HepG2 (cell line): ENCODE data around the gene ABI3. TPM values are rescaled to one million over a fixed set of nuclear protein-coding genes. Genes with fewer than 3 reads are reported as not detected.

Experiments used
- CBX1 ChIP-seq: IDR thresholded peaks from one replicate; pipeline ENCODE4 v1.6.1; 2016; ENCODE audit warnings: antibody characterized with exemption, low read depth
- CC2D1A ChIP-seq: sonication (generic); formaldehyde crosslinking; IDR thresholded peaks from 2 replicates; pipeline ENCODE4 v1.8.1; 2023; ENCODE audit warnings: mild to moderate bottlenecking, missing genetic modification reagents
- ELF3 ChIP-seq: IDR thresholded peaks from 2 replicates; pipeline ENCODE4 v1.6.1; 2016; ENCODE audit warnings: missing genetic modification reagents, missing compliant biosample characterization
- GATAD2A ChIP-seq: IDR thresholded peaks from 2 replicates; pipeline ENCODE4 v1.6.1; 2016
- JUN ChIP-seq: sonication (generic); formaldehyde crosslinking; IDR thresholded peaks from 2 replicates; pipeline ENCODE4 v1.4.0; 2020; ENCODE audit warnings: mild to moderate bottlenecking, missing genetic modification reagents
- NBN ChIP-seq: fragments of 450-650 bp; conservative IDR thresholded peaks from 2 replicates; pipeline ENCODE4 v1.6.1; 2017
- NFE2 ChIP-seq: sonication (generic); formaldehyde crosslinking; IDR thresholded peaks from 2 replicates; pipeline ENCODE4 v1.4.0; 2020; ENCODE audit warnings: missing genetic modification reagents
- REPIN1 ChIP-seq: sonication (generic); formaldehyde crosslinking; IDR thresholded peaks from 2 replicates; pipeline ENCODE4 v1.8.0; 2022; ENCODE audit warnings: missing genetic modification reagents, low read depth, mild to moderate bottlenecking, borderline replicate concordance
- SIX4 ChIP-seq: sonication (generic); formaldehyde crosslinking; IDR thresholded peaks from 2 replicates; pipeline ENCODE4 v1.4.0; 2020; ENCODE audit warnings: missing genetic modification reagents
- SMYD3 ChIP-seq: sonication (generic); formaldehyde crosslinking; IDR thresholded peaks from 2 replicates; pipeline ENCODE4 v1.8.1; 2023; ENCODE audit warnings: mild to moderate bottlenecking, missing genetic modification reagents
- SRSF1 ChIP-seq: fragments of 200-400 bp; formaldehyde crosslinking; optimal IDR thresholded peaks from 2 replicates; pipeline ENCODE3; 2017; ENCODE audit warnings: mild to moderate bottlenecking, low read depth, low read length, moderate library complexity
- TOE1 ChIP-seq: sonication (generic); formaldehyde crosslinking; IDR thresholded peaks from 2 replicates; pipeline ENCODE4 v1.4.0; 2020; ENCODE audit warnings: mild to moderate bottlenecking, missing genetic modification reagents
- ZNF10 ChIP-seq: sonication (generic); formaldehyde crosslinking; IDR thresholded peaks from 2 replicates; pipeline ENCODE4 v1.4.0; 2020; ENCODE audit warnings: mild to moderate bottlenecking, low read depth, missing genetic modification reagents, borderline replicate concordance
- ZNF34 ChIP-seq: sonication (generic); formaldehyde crosslinking; IDR thresholded peaks from 2 replicates; pipeline ENCODE4 v1.4.0; 2020; ENCODE audit warnings: mild to moderate bottlenecking, missing genetic modification reagents, borderline replicate concordance
- ZNF879 ChIP-seq: sonication (generic); formaldehyde crosslinking; IDR thresholded peaks from 2 replicates; pipeline ENCODE4 v1.8.1; 2023; ENCODE audit warnings: missing genetic modification reagents
- ZSCAN12 ChIP-seq: sonication (generic); formaldehyde crosslinking; IDR thresholded peaks from 2 replicates; pipeline ENCODE4 v1.9.0; 2021; ENCODE audit warnings: mild to moderate bottlenecking, missing genetic modification reagents
- polyA plus RNA-seq, 8 experiments: library from polyadenylated mRNA; depleted of rRNA in 3 of 8; stranded (reverse) in 7 of 8; unstranded in 1 of 8; fragments of >200 nt; fragmentation: Illumina TruSeq in 4 of 8; extraction: Trizol in 4 of 8; gene quantifications; 2 replicates each; pipeline versions ENCODE4 v1.2.1 to v1.2.3, GENCODE V29; 2011 to 2016; ENCODE audit warnings: low read depth in 4 of 8, missing spikeins in 1 of 8, mixed read lengths in 1 of 8; ENCODE audit not compliant: insufficient read depth in 1 of 8
- total RNA-seq, 5 experiments: library from RNA; depleted of rRNA; stranded (reverse); fragments of >200 nt; fragmentation: Illumina TruSeq; extraction: Trizol; gene quantifications; 2 replicates each; pipeline ENCODE4 v1.2.3, GENCODE V29; 2016; ENCODE audit warnings: low read depth in 1 of 5
- TF ChIP-seq, protein P1 (sequence below): IDR thresholded peaks from 2 replicates; pipeline ENCODE4 v1.6.1; 2016; ENCODE audit warnings: low read depth, borderline replicate concordance
- TF ChIP-seq, protein P2 (sequence below): sonication (generic); formaldehyde crosslinking; IDR thresholded peaks from 2 replicates; pipeline ENCODE4 v1.9.0; 2021; ENCODE audit warnings: missing genetic modification reagents, borderline replicate concordance
- TF ChIP-seq, protein P3 (sequence below): sonication (generic); formaldehyde crosslinking; IDR thresholded peaks from 2 replicates; pipeline ENCODE4 v1.5.0; 2020; ENCODE audit warnings: mild to moderate bottlenecking, missing genetic modification reagents, borderline replicate concordance
- TF ChIP-seq, protein P4 (sequence below): sonication (generic); formaldehyde crosslinking; IDR thresholded peaks from 2 replicates; pipeline ENCODE4 v1.4.0; 2020; ENCODE audit warnings: missing genetic modification reagents

ABI3 gene
- total and polyA plus RNA-seq, 2 of the 13 experiments (the other 11 are each of a cell fraction or from before 2014, with no cell fraction given): not detected

DNA sequence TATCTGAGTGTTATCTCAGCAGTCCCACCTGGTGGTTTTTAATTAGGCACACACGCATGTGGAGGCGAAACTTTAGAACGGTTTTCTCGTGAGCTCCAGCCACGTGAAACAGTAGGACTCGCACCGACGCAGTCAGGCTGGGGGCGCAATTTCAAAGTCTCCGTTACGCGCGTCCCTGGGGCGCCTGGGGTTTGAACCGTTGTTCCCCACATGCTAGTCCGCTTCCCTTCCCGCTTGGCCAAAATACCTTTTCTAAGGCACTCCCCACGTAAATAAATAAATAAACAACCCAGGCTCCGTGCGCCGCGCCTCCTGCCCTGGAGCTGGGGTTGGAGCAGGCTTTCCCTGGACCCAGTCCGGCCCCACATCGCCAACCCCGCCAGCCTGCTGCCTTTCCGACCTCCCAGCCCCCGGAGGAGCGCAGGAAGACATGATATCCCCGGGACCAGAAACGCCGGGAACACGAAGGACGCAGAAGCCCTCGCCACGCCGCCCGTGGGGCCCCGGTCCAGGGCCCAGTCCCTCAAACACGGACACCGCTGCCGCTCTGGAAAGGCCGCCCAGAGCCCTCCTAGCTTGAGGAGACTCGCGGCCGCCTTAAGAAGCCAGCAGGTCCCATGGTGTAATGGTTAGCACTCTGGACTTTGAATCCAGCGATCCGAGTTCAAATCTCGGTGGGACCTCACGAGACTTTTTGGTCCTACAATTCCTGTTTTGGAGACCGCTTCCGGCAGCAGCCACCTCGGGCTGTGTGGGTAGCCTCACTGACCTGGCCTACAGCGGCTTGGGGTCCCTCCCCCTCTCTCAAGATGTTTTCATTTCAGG is 18.4 kb upstream of the ABI3 start (continued):
- peak; percentile 49 for TF ChIP-seq SRSF1
- TF ChIP-seq, protein P1, sequence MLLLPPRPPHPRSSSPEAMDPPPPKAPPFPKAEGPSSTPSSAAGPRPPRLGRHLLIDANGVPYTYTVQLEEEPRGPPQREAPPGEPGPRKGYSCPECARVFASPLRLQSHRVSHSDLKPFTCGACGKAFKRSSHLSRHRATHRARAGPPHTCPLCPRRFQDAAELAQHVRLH (CRISPR knock-in tag): peak; percentile 92
- TF ChIP-seq CBX1: no peak
- peak; percentile 31; the same call in 1 of the 2 replicates for TF ChIP-seq NFE2
- peak; percentile 10; the same call in 1 of the 2 replicates for TF ChIP-seq ZNF879
- TF ChIP-seq SIX4 (CRISPR knock-in tag): 0 out of 2 replicates have a peak, but pooled peaks have one; percentile 51
- TF ChIP-seq, protein P2, sequence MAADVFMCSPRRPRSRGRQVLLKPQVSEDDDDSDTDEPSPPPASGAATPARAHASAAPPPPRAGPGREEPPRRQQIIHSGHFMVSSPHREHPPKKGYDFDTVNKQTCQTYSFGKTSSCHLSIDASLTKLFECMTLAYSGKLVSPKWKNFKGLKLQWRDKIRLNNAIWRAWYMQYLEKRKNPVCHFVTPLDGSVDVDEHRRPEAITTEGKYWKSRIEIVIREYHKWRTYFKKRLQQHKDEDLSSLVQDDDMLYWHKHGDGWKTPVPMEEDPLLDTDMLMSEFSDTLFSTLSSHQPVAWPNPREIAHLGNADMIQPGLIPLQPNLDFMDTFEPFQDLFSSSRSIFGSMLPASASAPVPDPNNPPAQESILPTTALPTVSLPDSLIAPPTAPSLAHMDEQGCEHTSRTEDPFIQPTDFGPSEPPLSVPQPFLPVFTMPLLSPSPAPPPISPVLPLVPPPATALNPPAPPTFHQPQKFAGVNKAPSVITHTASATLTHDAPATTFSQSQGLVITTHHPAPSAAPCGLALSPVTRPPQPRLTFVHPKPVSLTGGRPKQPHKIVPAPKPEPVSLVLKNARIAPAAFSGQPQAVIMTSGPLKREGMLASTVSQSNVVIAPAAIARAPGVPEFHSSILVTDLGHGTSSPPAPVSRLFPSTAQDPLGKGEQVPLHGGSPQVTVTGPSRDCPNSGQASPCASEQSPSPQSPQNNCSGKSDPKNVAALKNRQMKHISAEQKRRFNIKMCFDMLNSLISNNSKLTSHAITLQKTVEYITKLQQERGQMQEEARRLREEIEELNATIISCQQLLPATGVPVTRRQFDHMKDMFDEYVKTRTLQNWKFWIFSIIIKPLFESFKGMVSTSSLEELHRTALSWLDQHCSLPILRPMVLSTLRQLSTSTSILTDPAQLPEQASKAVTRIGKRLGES (CRISPR knock-in tag): 0 out of 2 replicates have a peak, but pooled peaks have one; percentile 43
- peak; percentile 71 for TF ChIP-seq GATAD2A
- TF ChIP-seq CC2D1A (CRISPR knock-in tag): 0 out of 2 replicates have a peak, but pooled peaks have one; percentile 80
- 0 out of 2 replicates have a peak, but pooled peaks have one; percentile 11 for TF ChIP-seq JUN (CRISPR knock-in tag)
- peak; percentile 44; the same call in 1 of the 2 replicates for TF ChIP-seq ZNF34 (CRISPR knock-in tag)
- peak; percentile 55 for TF ChIP-seq ELF3
- TF ChIP-seq, protein P3, sequence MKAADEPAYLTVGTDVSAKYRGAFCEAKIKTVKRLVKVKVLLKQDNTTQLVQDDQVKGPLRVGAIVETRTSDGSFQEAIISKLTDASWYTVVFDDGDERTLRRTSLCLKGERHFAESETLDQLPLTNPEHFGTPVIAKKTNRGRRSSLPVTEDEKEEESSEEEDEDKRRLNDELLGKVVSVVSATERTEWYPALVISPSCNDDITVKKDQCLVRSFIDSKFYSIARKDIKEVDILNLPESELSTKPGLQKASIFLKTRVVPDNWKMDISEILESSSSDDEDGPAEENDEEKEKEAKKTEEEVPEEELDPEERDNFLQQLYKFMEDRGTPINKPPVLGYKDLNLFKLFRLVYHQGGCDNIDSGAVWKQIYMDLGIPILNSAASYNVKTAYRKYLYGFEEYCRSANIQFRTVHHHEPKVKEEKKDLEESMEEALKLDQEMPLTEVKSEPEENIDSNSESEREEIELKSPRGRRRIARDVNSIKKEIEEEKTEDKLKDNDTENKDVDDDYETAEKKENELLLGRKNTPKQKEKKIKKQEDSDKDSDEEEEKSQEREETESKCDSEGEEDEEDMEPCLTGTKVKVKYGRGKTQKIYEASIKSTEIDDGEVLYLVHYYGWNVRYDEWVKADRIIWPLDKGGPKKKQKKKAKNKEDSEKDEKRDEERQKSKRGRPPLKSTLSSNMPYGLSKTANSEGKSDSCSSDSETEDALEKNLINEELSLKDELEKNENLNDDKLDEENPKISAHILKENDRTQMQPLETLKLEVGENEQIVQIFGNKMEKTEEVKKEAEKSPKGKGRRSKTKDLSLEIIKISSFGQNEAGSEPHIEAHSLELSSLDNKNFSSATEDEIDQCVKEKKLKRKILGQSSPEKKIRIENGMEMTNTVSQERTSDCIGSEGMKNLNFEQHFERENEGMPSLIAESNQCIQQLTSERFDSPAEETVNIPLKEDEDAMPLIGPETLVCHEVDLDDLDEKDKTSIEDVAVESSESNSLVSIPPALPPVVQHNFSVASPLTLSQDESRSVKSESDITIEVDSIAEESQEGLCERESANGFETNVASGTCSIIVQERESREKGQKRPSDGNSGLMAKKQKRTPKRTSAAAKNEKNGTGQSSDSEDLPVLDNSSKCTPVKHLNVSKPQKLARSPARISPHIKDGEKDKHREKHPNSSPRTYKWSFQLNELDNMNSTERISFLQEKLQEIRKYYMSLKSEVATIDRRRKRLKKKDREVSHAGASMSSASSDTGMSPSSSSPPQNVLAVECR (CRISPR knock-in tag): peak; percentile 76
- TF ChIP-seq REPIN1: peak; percentile 92
- no peak for TF ChIP-seq ZNF10
- no peak for TF ChIP-seq NBN
- TF ChIP-seq, protein P4, sequence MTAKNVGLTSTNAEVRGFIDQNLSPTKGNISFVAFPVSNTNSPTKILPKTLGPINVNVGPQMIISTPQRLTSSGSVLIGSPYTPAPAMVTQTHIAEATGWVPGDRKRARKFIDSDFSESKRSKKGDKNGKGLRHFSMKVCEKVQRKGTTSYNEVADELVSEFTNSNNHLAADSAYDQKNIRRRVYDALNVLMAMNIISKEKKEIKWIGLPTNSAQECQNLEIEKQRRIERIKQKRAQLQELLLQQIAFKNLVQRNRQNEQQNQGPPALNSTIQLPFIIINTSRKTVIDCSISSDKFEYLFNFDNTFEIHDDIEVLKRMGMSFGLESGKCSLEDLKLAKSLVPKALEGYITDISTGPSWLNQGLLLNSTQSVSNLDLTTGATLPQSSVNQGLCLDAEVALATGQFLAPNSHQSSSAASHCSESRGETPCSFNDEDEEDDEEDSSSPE (CRISPR knock-in tag): peak; percentile 97
- peak; percentile 85 for TF ChIP-seq ZSCAN12
- TF ChIP-seq TOE1 (CRISPR knock-in tag): peak; percentile 61; the same call in 1 of the 2 replicates
- TF ChIP-seq SMYD3 (CRISPR knock-in tag): peak; percentile 79
